ENCODE data around the gene SULT1C2.
"Not testable (repeated sequence)": the region's sequence is repeated elsewhere in the genome, so short reads cannot be mapped to it uniquely, and the experiment has no call there.

Gene SULT1C2

GRCh38 chr2:108348816-108349570 is 60.3 kb downstream of the SULT1C2 start:
- H3K4me3 ChIP-seq (ENCODE audit: low read depth, low read length), result no peak overlapping the region
- TF ChIP-seq CTCF (IDR thresholded peaks at IDR 0.05; ENCODE audit: low read depth, low read length), result no peak

- no peak for TF ChIP-seq CTCF (IDR thresholded peaks at IDR 0.05; ENCODE audit: low read depth, low read length)
Measured at GRCh38 chr2:108349571-108349928, 60.9 kb downstream of the SULT1C2 start.

GRCh38 chr2:108351889-108352288 is 63.2 kb downstream of the SULT1C2 start:
- H3K4me3 ChIP-seq (ENCODE audit: low read depth, low read length), result no peak overlapping the region
- no peak for TF ChIP-seq CTCF (IDR thresholded peaks at IDR 0.05; ENCODE audit: low read depth, low read length)

More at GRCh38 chr2:108349571-108349928, 60.9 kb downstream of the SULT1C2 start:
- no peak overlapping the region for H3K4me3 ChIP-seq (ENCODE audit: low read depth, low read length)

- TF ChIP-seq CTCF (IDR thresholded peaks at IDR 0.05; ENCODE audit: low read depth, low read length), result no peak
- H3K4me3 ChIP-seq (ENCODE audit: low read depth, low read length), result no peak overlapping the region
Measured at GRCh38 chr2:108354136-108354535, 65.4 kb downstream of the SULT1C2 start.

- H3K4me3 ChIP-seq (ENCODE audit: low read depth, low read length), result no peak overlapping the region
- no peak for TF ChIP-seq CTCF (IDR thresholded peaks at IDR 0.05; ENCODE audit: low read depth, low read length)
Measured at GRCh38 chr2:108355906-108356734, 67.4 kb downstream of the SULT1C2 start.

- H3K4me3 ChIP-seq (ENCODE audit: low read depth, low read length), result not testable (repeated sequence)
Measured at GRCh38 chr2:108359336-108359735, 70.6 kb downstream of the SULT1C2 start.
